WTC11 (cell line): ENCODE data around the gene ENTPD8. TPM values are rescaled to one million over a fixed set of nuclear protein-coding genes. Genes with fewer than 3 reads are reported as not detected.

Source experiments
- ATAC-seq: fragments of 200-7000 bp; cut with Tn5 transposase; 2 replicates; pipeline ENCODE4 v1.10.0; 2021; ENCODE audit warnings: mild to moderate bottlenecking, moderate library complexity
- CTCF ChIA-PET: fragments of 300-600 bp; sonication (Branson Sonifier 250); formaldehyde crosslinking; loops from one replicate; lab custom pipeline; 2021; ENCODE audit warnings: antibody characterized with exemption; lab: Charles Lee
- POLR2A ChIA-PET: fragments of 350-600 bp; sonication (Branson Sonifier 250); formaldehyde crosslinking; loops from one replicate; lab custom pipeline; 2021; ENCODE audit warnings: antibody characterized with exemption; lab: Charles Lee
- DNase-seq: peaks from one replicate; pipeline ENCODE4 v3.0.0; 2021; ENCODE audit warnings: low spot score
- H3K27ac Mint-ChIP-seq: 2 replicates; pipeline ENCODE4 v1.8.0; 2021; ENCODE audit warnings: mixed read lengths
- H3K27me3 Mint-ChIP-seq: 2 replicates; pipeline ENCODE4 v1.8.0; 2021; ENCODE audit warnings: low read depth, mild to moderate bottlenecking, moderate library complexity, mixed read lengths
- H3K36me3 Mint-ChIP-seq: 2 replicates; pipeline ENCODE4 v1.8.0; 2021; ENCODE audit warnings: mixed read lengths
- H3K4me1 Mint-ChIP-seq: 2 replicates; pipeline ENCODE4 v1.8.0; 2022; ENCODE audit warnings: mixed read lengths
- H3K4me3 Mint-ChIP-seq: 2 replicates; pipeline ENCODE4 v1.8.0; 2021; ENCODE audit warnings: mild to moderate bottlenecking, moderate library complexity, mixed read lengths
- H3K9me3 Mint-ChIP-seq: 2 replicates; pipeline ENCODE4 v1.8.0; 2021; ENCODE audit warnings: mixed read lengths
- ATF2 ChIP-seq: sonication (generic); formaldehyde crosslinking; IDR thresholded peaks from 2 replicates; pipeline ENCODE4 v1.8.1; 2022; ENCODE audit warnings: low read depth, missing genetic modification reagents, borderline replicate concordance
- CTCF ChIP-seq: fragments of 200-600 bp; IDR thresholded peaks from 2 replicates; pipeline ENCODE4 v1.8.0; 2022; ENCODE audit warnings: antibody characterized with exemption
- E2F4 ChIP-seq: sonication (generic); formaldehyde crosslinking; IDR thresholded peaks from 2 replicates; pipeline ENCODE4 v1.8.1; 2022; ENCODE audit warnings: low read depth, mild to moderate bottlenecking, moderate library complexity, missing genetic modification reagents, borderline replicate concordance
- FOXP4 ChIP-seq: sonication (generic); formaldehyde crosslinking; IDR thresholded peaks from 2 replicates; pipeline ENCODE4 v1.8.0; 2022; ENCODE audit warnings: mild to moderate bottlenecking, missing genetic modification reagents
- GRHL2 ChIP-seq: fragments of 250-450 bp; sonication (Bioruptor Pico); IDR thresholded peaks from 2 replicates; pipeline ENCODE4 v1.8.0; 2022; ENCODE audit warnings: mild to moderate bottlenecking, moderate library complexity; ENCODE audit not compliant: insufficient replicate concordance, severe bottlenecking
- JUN ChIP-seq: sonication (generic); formaldehyde crosslinking; IDR thresholded peaks from 2 replicates; pipeline ENCODE4 v1.8.0; 2023; ENCODE audit warnings: mild to moderate bottlenecking, missing genetic modification reagents
- PREB ChIP-seq: sonication (generic); formaldehyde crosslinking; IDR thresholded peaks from 2 replicates; pipeline ENCODE4 v1.8.1; 2022; ENCODE audit warnings: mild to moderate bottlenecking, missing genetic modification reagents, moderate library complexity, borderline replicate concordance
- SMAD3 ChIP-seq: sonication (generic); formaldehyde crosslinking; IDR thresholded peaks from 2 replicates; pipeline ENCODE4 v1.8.0; 2022; ENCODE audit warnings: missing genetic modification reagents, mild to moderate bottlenecking, borderline replicate concordance
- TP53 ChIP-seq: sonication (generic); formaldehyde crosslinking; IDR thresholded peaks from 2 replicates; pipeline ENCODE4 v1.8.1; 2023; ENCODE audit warnings: mild to moderate bottlenecking, missing genetic modification reagents
- USF2 ChIP-seq: sonication (generic); formaldehyde crosslinking; IDR thresholded peaks from 2 replicates; pipeline ENCODE4 v1.8.1; 2023; ENCODE audit warnings: mild to moderate bottlenecking, missing genetic modification reagents, moderate library complexity
- total RNA-seq: library from RNA; stranded (reverse); gene quantifications from 3 replicates; pipeline ENCODE4 v1.2.3, GENCODE V29; 2021

Gene ENTPD8
- total RNA-seq, 1 experiment from 2014 or later = 2.3 TPM

GRCh38 chr9:137445275-137445807 is 4.2 kb upstream of the ENTPD8 start:
- CTCF ChIA-PET = interaction anchor here (0.6 to 5.8 kb wide), 8 partner anchors 8 to 158 kb away, joined by 3 to 60 read pairs (median 4); partner anchors contain the start of genes EXD3 and NOXA1
- Mint-ChIP-seq H3K9me3 (no peaks in the 10 kb centered on the region), H3K4me1 (peaks cover 5% of the 10 kb centered on the region), H3K27ac (no peak overlapping the region), H3K27me3 (no peaks in the 10 kb centered on the region; the same call in 1 of the 2 replicates), H3K36me3 (no peaks in the 10 kb centered on the region), H3K4me3 (no peak overlapping the region)
- TF ChIP-seq E2F4 (CRISPR knock-in tag) (no peak), CTCF (peak; percentile 71), SMAD3 (CRISPR knock-in tag) (no peak)
- DNase-seq (peak; percentile 90), ATAC-seq (peak; percentile 39)
- POLR2A ChIA-PET = no interaction called here

GRCh38 chr9:137444106-137444790 is 3.1 kb upstream of the ENTPD8 start:
- H3K27me3 Mint-ChIP-seq = no peaks in the 10 kb centered on the region; the same call in 1 of the 2 replicates
- no peak for ATAC-seq
- no peaks in the 10 kb centered on the region for H3K36me3 Mint-ChIP-seq
- no peak for DNase-seq
- POLR2A ChIA-PET = no interaction called here
- no peak overlapping the region for H3K27ac Mint-ChIP-seq
- CTCF ChIA-PET = interaction anchor here (0.7 to 5.8 kb wide), 7 partner anchors 9 to 208 kb away, joined by 3 to 60 read pairs (median 4); partner anchors contain the start of genes EXD3, NOXA1, NRARP and NSMF
- H3K4me3 Mint-ChIP-seq = no peak overlapping the region
- H3K9me3 Mint-ChIP-seq = no peaks in the 10 kb centered on the region
- TF ChIP-seq ATF2 (CRISPR knock-in tag) (no peak), FOXP4 (no peak), JUN (CRISPR knock-in tag) (no peak), GRHL2 (CRISPR knock-in tag) (no peak), TP53 (no peak), USF2 (CRISPR knock-in tag) (no peak), PREB (CRISPR knock-in tag) (no peak)
- TF ChIP-seq, all 79 proteins: peak for 0
- peaks cover 5% of the 10 kb centered on the region for H3K4me1 Mint-ChIP-seq
